H1 (cell line): ENCODE measurements around the gene GLB1L3. TPM values are rescaled to one million over a fixed set of nuclear protein-coding genes. Genes with fewer than 3 reads are reported as not detected.

Source experiments
- BRCA1 ChIP-seq: IDR thresholded peaks from 2 replicates; pipeline ENCODE4 v1.6.1; 2012; ENCODE audit warnings: low read depth, low read length, improper control_type of control experiment
- polyA plus RNA-seq, 7 experiments: library from polyadenylated mRNA; depleted of rRNA in 3 of 7; stranded (reverse) in 5 of 7; unstranded in 2 of 7; fragments of >200 nt in 5 of 7; fragments of 200-250 nt in 2 of 7; gene quantifications; 1 replicate in 5 of 7; 2 replicates in 1 of 7; 4 replicates in 1 of 7; pipeline versions ENCODE4 v1.2.1 to v1.2.3, GENCODE V29; 2011 to 2013; ENCODE audit warnings: missing spikeins in 2 of 7, mixed read lengths in 2 of 7
- total RNA-seq: library from RNA; stranded (reverse); fragmentation: NEBNext Ultra II Directional; extraction: Animal tissue kit (Norgen Biotek cat#: 25700); gene quantifications from 2 replicates; pipeline ENCODE4 v1.2.1, GENCODE V29; 2021

The GLB1L3 gene
- total and polyA plus RNA-seq, 2 of the 8 experiments (the other 6 are each of a cell fraction or from before 2014, with no cell fraction given), result 14.9 to 33.2 TPM

DNA sequence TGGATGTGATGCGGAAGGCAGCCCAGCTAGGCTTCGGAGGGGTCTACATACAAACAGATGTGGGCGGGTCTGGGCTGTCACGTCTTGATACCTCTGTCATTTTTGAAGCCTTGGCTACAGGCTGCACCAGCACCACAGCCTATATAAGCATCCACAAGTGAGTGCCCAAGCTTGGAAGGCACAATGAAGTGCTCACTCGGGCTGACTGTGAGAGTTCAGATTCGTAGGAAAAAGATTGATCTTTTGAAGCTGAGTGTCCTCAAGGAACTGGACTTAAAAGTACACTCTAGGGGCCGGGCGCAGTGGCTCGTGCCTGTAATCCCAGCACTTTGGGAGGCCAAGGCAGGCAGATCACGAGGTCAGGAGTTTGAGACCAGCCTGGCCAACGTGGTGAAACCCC, 19.1 kb upstream of the GLB1L3 start (continued):
- TF ChIP-seq BRCA1, result no peak
